ENCODE measurements around the gene ACTMAP. TPM values are rescaled to one million over a fixed set of nuclear protein-coding genes. Genes with fewer than 3 reads are reported as not detected.

The ACTMAP gene
- total and polyA plus RNA-seq, 2 of the 8 experiments (the other 6 are each of a cell fraction or from before 2014, with no cell fraction given): 24.1 to 26.5 TPM

GRCh38 chr19:40752257-40752781 lies 2.0 kb upstream of the ACTMAP start:
- Histone ChIP-seq H2BK12ac (ENCODE audit: low read depth, low read length) (no peak overlapping the region), H3K9ac (replicated peaks in 1 of 4; ENCODE audit: extremely low read depth in 1 of 4, low read depth in 3 of 4, low read length in 3 of 4) (peak overlapping the region in 3 of 4 experiments; percentile 67 to 99 (median 81); a peak in 5 of 7 replicates), H4K8ac (ENCODE audit: extremely low read depth, insufficient read depth, low read length) (no peak overlapping the region), H2BK120ac (replicated peaks; ENCODE audit: low read depth, low read length) (no peak overlapping the region), H3K4ac (replicated peaks; ENCODE audit: insufficient read length, low read depth, low read length) (no peak overlapping the region), H3K79me2 (ENCODE audit: control insufficient read depth in 1 of 2, insufficient read depth in 2 of 2, low read length in 2 of 2) (peaks cover 43 to 82% of the 10 kb centered on the region in 2 experiments), H3K23me2 (ENCODE audit: low read depth, low read length) (peaks cover 9% of the 10 kb centered on the region), H3K79me1 (ENCODE audit: low read depth, low read length) (peaks cover 7% of the 10 kb centered on the region), H4K91ac (replicated peaks; ENCODE audit: insufficient read length, low read length) (no peak overlapping the region), H4K20me1 (replicated peaks in 1 of 2; ENCODE audit: control insufficient read depth in 1 of 2, insufficient read depth in 2 of 2, low read length in 2 of 2) (peaks cover 19 to 26% of the 10 kb centered on the region in 2 experiments), H3K9me3 (ENCODE audit: insufficient read depth in 2 of 2, low read depth in 1 of 2, low read length in 1 of 2) (no peaks in the 10 kb centered on the region), H3K4me1 (replicated peaks in 1 of 4; ENCODE audit: control insufficient read depth in 3 of 4, insufficient read depth in 4 of 4, low read length in 3 of 4) (peaks cover 0 to 7% (median 2%) of the 10 kb centered on the region in 4 experiments; a peak in 4 of 7 replicates), H3K4me3 (ENCODE audit: extremely low read depth in 1 of 4, insufficient read depth in 2 of 4, low read depth in 3 of 4, low read length in 4 of 4) (peak overlapping the region; percentile 77 to 99 (median 87); a peak in 6 of 8 replicates), H3K36me3 (ENCODE audit: control insufficient read depth in 2 of 4, insufficient read depth in 4 of 4, low read length in 3 of 4) (peaks cover 10 to 41% (median 23%) of the 10 kb centered on the region in 4 experiments; a peak in 7 of 8 replicates), H2BK5ac (ENCODE audit: low read depth, low read length) (no peak overlapping the region), H2BK20ac (ENCODE audit: low read length) (no peak overlapping the region), H3K14ac (ENCODE audit: insufficient read length) (no peak overlapping the region), H3K23ac (ENCODE audit: insufficient read length) (no peak overlapping the region), H3K4me2 (ENCODE audit: insufficient read depth in 1 of 2, low read depth in 2 of 2, low read length in 2 of 2) (peak overlapping the region; percentile 80 to 99), H2BK15ac (ENCODE audit: low read length) (no peak overlapping the region), H3K18ac (ENCODE audit: extremely low read depth, low read length) (no peak overlapping the region), H3K56ac (replicated peaks; ENCODE audit: insufficient read length, low read depth, low read length) (no peak overlapping the region), H2AFZ (ENCODE audit: low read length) (no peak overlapping the region), H3K27me3 (replicated peaks in 1 of 4; ENCODE audit: control insufficient read depth in 3 of 4, extremely low read depth in 1 of 4, insufficient read depth in 3 of 4, low read length in 3 of 4) (no peaks in the 10 kb centered on the region), H4K5ac (ENCODE audit: insufficient read length, low read depth, low read length) (no peak overlapping the region), H2AK5ac (ENCODE audit: low read depth, low read length) (peak overlapping the region; percentile 77; the same call in 1 of the 2 replicates), H3K27ac (ENCODE audit: low read depth, low read length) (no peak overlapping the region)
- DNase-seq (ENCODE audit: low read depth in 1 of 2, low spot score in 2 of 2): no peak
- no peak for TF ChIP-seq ZNF274 (IDR thresholded peaks at IDR 0.05; ENCODE audit: borderline replicate concordance, extremely low read depth, low read length)
- no peak for TF ChIP-seq YY1 (IDR thresholded peaks at IDR 0.05; ENCODE audit: low read depth, low read length)
- TF ChIP-seq HDAC2 (IDR thresholded peaks at IDR 0.05; ENCODE audit: borderline replicate concordance in 1 of 2, low read depth in 2 of 2, low read length in 2 of 2): no peak
- no peak for TF ChIP-seq HDAC6 (IDR thresholded peaks at IDR 0.05; ENCODE audit: low read depth, low read length)
- TF ChIP-seq SIN3A (conservative IDR thresholded peaks at IDR 0.05 in 1 of 2, IDR thresholded peaks at IDR 0.05 in 1 of 2; ENCODE audit: low read depth in 1 of 2, low read length in 2 of 2): no peak
- no peak for TF ChIP-seq BCL11A (IDR thresholded peaks at IDR 0.05; ENCODE audit: low read depth in 2 of 2, low read length in 2 of 2)
- no peak for TF ChIP-seq CHD2 (IDR thresholded peaks at IDR 0.05; ENCODE audit: low read length)
- TF ChIP-seq PHF8 (conservative IDR thresholded peaks at IDR 0.05; ENCODE audit: low read depth, low read length): no peak
- no peak for TF ChIP-seq SRF (IDR thresholded peaks at IDR 0.05; ENCODE audit: low read depth, low read length)
- POLR2A ChIA-PET (ENCODE audit: partially characterized antibody): interaction anchor here (0.6 to 15.7 kb wide), 15 partner anchors 9 to 314 kb away, joined by 3 to 399 read pairs (median 4); partner anchors contain the start of genes COQ8B, EGLN2, ITPKC and MIA
- CTCF ChIA-PET (ENCODE audit: partially characterized antibody): interaction anchor here (0.6 to 1.3 kb wide), 7 partner anchors 10 to 556 kb away, joined by 3 to 7 read pairs (median 4); partner anchors contain the start of genes COQ8B and ITPKC
- 83% methylated on average over 6 of the region's 12 CpGs; no CpG with 5 or more reads in 1 of the 2 experiments for WGBS, 2 experiments (ENCODE audit: extremely low coverage in 1 of 2, insufficient coverage in 1 of 2, insufficient read length in 1 of 2, insufficient replicate concordance in 2 of 2, low coverage in 1 of 2, low lambda C conversion rate in 2 of 2, missing lambda C conversion rate in 1 of 2)
- FAIRE-seq: no peak

Measured in H1 (cell line).